HG03342 (cell line): ENCODE data around the gene USP17L12.
"Not testable (repeated sequence)": the region's sequence is repeated elsewhere in the genome, so short reads cannot be mapped to it uniquely, and the experiment has no call there.

Experiments used
- ATAC-seq: cut with Tn5 transposase; IDR thresholded peaks from one replicate; pipeline ENCODE4 v1.9.1; 2021; ENCODE audit warnings: mild to moderate bottlenecking, moderate library complexity; ENCODE audit not compliant: unreplicated experiment

The USP17L12 gene

GRCh38 chr4:9219852-9220251, at the start of gene USP17L12:
Gene USP17L12 (plus strand): TSS chr4:9220152. CDS start chr4:9220152, 0 bp downstream.
- not testable (repeated sequence) for ATAC-seq

DNA sequence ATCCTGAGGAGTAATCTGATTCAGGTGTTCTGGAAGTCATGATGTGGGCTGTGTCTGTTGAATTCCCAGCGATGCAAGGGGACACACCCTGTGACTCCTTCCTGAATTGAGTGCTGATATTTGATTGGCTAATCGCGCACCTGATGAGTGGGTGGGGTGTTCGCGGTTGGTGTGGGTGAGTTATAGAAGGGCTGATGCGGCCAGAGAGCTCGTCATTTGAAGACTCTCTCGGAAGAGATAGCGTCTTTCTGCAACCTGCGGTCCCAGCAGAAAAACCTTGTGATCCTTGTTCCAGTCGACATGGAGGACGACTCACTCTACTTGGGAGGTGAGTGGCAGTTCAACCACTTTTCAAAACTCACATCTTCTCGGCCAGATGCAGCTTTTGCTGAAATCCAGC, 9.6 kb upstream of the USP17L12 start, which contains the start of gene USP17L10:
Gene USP17L10 (plus strand): TSS at position 301 of the 400 bp plus-strand sequence. CDS start 0 bp downstream, at position 301.
- ATAC-seq: not testable (repeated sequence)

DNA sequence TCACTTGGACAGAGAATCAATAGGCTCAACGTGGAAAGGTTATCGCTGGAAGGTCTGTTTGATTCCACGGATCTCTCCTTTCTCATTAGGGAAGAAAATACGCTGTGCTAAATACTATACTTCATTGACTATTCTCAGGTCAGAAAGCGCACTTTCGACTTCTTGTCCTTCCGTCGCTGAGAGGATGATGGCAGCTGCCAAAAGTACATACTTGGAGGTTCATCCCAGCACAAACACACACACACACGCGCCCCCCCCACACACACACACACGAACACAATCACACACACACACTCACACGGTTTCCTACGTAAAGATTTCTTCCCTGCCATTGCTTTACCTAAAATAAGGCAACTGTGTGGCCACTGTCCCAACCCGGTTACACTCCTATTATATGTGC, 5.3 kb upstream of the USP17L12 start:
- not testable (repeated sequence) for ATAC-seq

DNA sequence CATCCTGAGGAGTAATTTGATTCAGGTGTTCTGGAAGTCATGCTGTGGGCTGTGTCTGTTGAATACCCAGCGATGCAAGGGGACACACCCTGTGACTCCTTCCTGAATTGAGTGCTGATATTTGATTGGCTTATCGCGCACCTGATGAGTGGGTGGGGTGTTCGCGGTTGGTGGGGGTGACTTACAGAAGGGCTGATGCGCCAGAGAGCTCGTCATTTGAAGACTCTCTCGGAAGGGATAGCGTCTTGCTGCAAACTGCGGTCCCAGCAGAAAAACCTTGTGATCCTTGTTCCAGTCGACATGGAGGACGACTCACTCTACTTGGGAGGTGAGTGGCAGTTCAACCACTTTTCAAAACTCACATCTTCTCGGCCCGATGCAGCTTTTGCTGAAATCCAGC, 4.8 kb upstream of the USP17L12 start, which contains the start of gene USP17L11:
Gene USP17L11 (plus strand): TSS at position 301 of the 400 bp plus-strand sequence. CDS start 0 bp downstream, at position 301.
- not testable (repeated sequence) for ATAC-seq

- not testable (repeated sequence) for ATAC-seq
These were observed 4.6 kb downstream of the USP17L12 start, which contains the start of gene USP17L13 for GRCh38 chr4:9224596-9224995. Gene USP17L13 (plus strand): TSS chr4:9224896. CDS start chr4:9224896, 0 bp downstream.

GRCh38 chr4:9230249-9230648, 10.3 kb downstream of the USP17L12 start:
- ATAC-seq: not testable (repeated sequence)

- not testable (repeated sequence) for ATAC-seq
These were observed 14.1 kb downstream of the USP17L12 start, which contains the start of gene USP17L15 for GRCh38 chr4:9234085-9234484. Gene USP17L15 (plus strand): TSS chr4:9234385. CDS start chr4:9234385, 0 bp downstream.

DNA sequence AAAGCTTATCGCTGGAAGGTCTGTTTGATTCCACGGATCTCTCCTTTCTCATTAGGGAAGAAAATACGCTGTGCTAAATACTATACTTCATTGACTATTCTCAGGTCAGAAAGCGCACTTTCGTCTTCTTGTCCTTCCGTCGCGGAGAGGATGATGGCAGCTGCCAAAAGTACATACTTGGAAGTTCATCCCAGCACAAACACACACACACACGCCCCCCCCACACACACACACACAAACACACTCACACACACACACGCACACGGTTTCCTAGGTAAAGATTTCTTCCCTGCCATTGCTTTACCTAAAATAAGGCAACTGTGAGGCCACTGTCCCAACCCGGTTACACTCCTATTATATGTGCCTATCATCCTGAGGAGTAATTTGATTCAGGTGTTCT, 18.5 kb downstream of the USP17L12 start:
- ATAC-seq: not testable (repeated sequence)

DNA sequence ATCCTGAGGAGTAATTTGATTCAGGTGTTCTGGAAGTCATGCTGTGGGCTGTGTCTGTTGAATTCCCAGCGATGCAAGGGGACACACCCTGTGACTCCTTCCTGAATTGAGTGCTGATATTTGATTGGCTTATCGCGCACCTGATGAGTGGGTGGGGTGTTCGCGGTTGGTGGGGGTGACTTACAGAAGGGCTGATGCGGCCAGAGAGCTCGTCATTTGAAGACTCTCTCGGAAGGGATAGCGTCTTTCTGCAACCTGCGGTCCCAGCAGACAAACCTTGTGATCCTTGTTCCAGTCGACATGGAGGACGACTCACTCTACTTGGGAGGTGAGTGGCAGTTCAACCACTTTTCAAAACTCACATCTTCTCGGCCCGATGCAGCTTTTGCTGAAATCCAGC, 23.6 kb downstream of the USP17L12 start, which contains the start of gene USP17L17:
Gene USP17L17 (plus strand): TSS at position 301 of the 400 bp plus-strand sequence. CDS start 0 bp downstream, at position 301.
- ATAC-seq: not testable (repeated sequence)

- not testable (repeated sequence) for ATAC-seq
These were observed 28.2 kb downstream of the USP17L12 start, which contains the start of gene USP17L18 for GRCh38 chr4:9247953-9248680. Gene USP17L18 (plus strand): TSS chr4:9248630. CDS start chr4:9248630, 0 bp downstream.

DNA sequence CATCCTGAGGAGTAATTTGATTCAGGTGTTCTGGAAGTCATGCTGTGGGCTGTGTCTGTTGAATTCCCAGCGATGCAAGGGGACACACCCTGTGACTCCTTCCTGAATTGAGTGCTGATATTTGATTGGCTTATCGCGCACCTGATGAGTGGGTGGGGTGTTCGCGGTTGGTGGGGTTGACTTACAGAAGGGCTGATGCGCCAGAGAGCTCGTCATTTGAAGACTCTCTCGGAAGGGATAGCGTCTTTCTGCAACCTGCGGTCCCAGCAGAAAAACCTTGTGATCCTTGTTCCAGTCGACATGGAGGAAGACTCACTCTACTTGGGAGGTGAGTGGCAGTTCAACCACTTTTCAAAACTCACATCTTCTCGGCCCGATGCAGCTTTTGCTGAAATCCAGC, 33.1 kb downstream of the USP17L12 start, which contains the start of gene USP17L19:
Gene USP17L19 (plus strand): TSS at position 301 of the 400 bp plus-strand sequence. CDS start 0 bp downstream, at position 301.
- not testable (repeated sequence) for ATAC-seq

- not testable (repeated sequence) for ATAC-seq
These were observed 37.9 kb downstream of the USP17L12 start, which contains the start of gene USP17L20 for GRCh38 chr4:9257824-9258223. Gene USP17L20 (plus strand): TSS chr4:9258124. CDS start chr4:9258124, 0 bp downstream.

GRCh38 chr4:9262572-9262971, 42.6 kb downstream of the USP17L12 start, which contains the start of gene USP17L21:
Gene USP17L21 (plus strand): TSS chr4:9262872. CDS start chr4:9262872, 0 bp downstream.
- ATAC-seq: not testable (repeated sequence)

- ATAC-seq: not testable (repeated sequence)
These were observed 47.4 kb downstream of the USP17L12 start, which contains the start of gene USP17L22 for GRCh38 chr4:9267319-9267718. Gene USP17L22 (plus strand): TSS chr4:9267619. CDS start chr4:9267619, 0 bp downstream.
